ENCODE measurements around the gene GPR37L1.
"Not testable (repeated sequence)": the region's sequence is repeated elsewhere in the genome, so short reads cannot be mapped to it uniquely, and the experiment has no call there.

Gene GPR37L1

GRCh38 chr1:202168861-202169260 is 46.1 kb downstream of the GPR37L1 start:
- DNase-seq (ENCODE audit: low read depth) = no peak

- DNase-seq (ENCODE audit: low read depth) = no peak
These were observed 48.0 kb downstream of the GPR37L1 start for GRCh38 chr1:202170726-202171125.

- no peak for DNase-seq (ENCODE audit: low read depth)
These were observed 48.7 kb downstream of the GPR37L1 start for GRCh38 chr1:202171292-202172014.

GRCh38 chr1:202172015-202172355 is 49.3 kb downstream of the GPR37L1 start:
- no peak for DNase-seq (ENCODE audit: low read depth)

- DNase-seq (ENCODE audit: low read depth) = no peak
These were observed 51.3 kb downstream of the GPR37L1 start for GRCh38 chr1:202173993-202174392.

- DNase-seq (ENCODE audit: low read depth) = no peak
These were observed 54.5 kb downstream of the GPR37L1 start for GRCh38 chr1:202176949-202177927.

- no peak for DNase-seq (ENCODE audit: low read depth)
These were observed 57.4 kb downstream of the GPR37L1 start for GRCh38 chr1:202179828-202180750.

- not testable (repeated sequence) for DNase-seq (ENCODE audit: low read depth)
These were observed 58.0 kb downstream of the GPR37L1 start for GRCh38 chr1:202180751-202181139.

GRCh38 chr1:202181586-202181985 is 58.9 kb downstream of the GPR37L1 start:
- no peak for DNase-seq (ENCODE audit: low read depth)

GRCh38 chr1:202182040-202182877 is 59.5 kb downstream of the GPR37L1 start:
- DNase-seq (ENCODE audit: low read depth) = no peak

Data from fibroblast of gingiva (primary cell).